Measurements from ENCODE around the gene FUT8.
"Not testable (repeated sequence)": the region's sequence is repeated elsewhere in the genome, so short reads cannot be mapped to it uniquely, and the experiment has no call there.

The FUT8 gene

GRCh38 chr14:65419593-65420252 is 7.2 kb downstream of the FUT8 start:
- DNase-seq, result no peak

- no peak for DNase-seq
These were observed 8.9 kb downstream of the FUT8 start for GRCh38 chr14:65421201-65421981.

- DNase-seq, result no peak
These were observed 9.7 kb downstream of the FUT8 start for GRCh38 chr14:65422088-65422834.

- no peak for DNase-seq
These were observed 11.5 kb downstream of the FUT8 start for GRCh38 chr14:65423982-65424381.

GRCh38 chr14:65424531-65424930 is 12.0 kb downstream of the FUT8 start:
- no peak for DNase-seq

- no peak for DNase-seq
These were observed 13.4 kb downstream of the FUT8 start for GRCh38 chr14:65425885-65426284.

- not testable (repeated sequence) for DNase-seq
These were observed 14.4 kb downstream of the FUT8 start for GRCh38 chr14:65426902-65427301.

- no peak for DNase-seq
These were observed 16.2 kb downstream of the FUT8 start for GRCh38 chr14:65428691-65429090.

GRCh38 chr14:65429757-65430156 is 17.2 kb downstream of the FUT8 start:
- no peak for DNase-seq

- DNase-seq, result no peak
These were observed 18.7 kb downstream of the FUT8 start for GRCh38 chr14:65431245-65431644.

- DNase-seq, result no peak
These were observed 19.4 kb downstream of the FUT8 start for GRCh38 chr14:65431951-65432350.

GRCh38 chr14:65432361-65432948 is 19.9 kb downstream of the FUT8 start:
- DNase-seq, result no peak

- no peak for DNase-seq
These were observed 20.6 kb downstream of the FUT8 start for GRCh38 chr14:65433157-65433556.

- no peak for DNase-seq
These were observed 21.1 kb downstream of the FUT8 start for GRCh38 chr14:65433646-65434045.

- DNase-seq, result no peak
These were observed 21.8 kb downstream of the FUT8 start for GRCh38 chr14:65434216-65434850.

GRCh38 chr14:65438266-65438933 is 25.9 kb downstream of the FUT8 start:
- no peak for DNase-seq

- no peak for DNase-seq
These were observed 26.6 kb downstream of the FUT8 start for GRCh38 chr14:65439117-65439516.

GRCh38 chr14:65440230-65440629 is 27.7 kb downstream of the FUT8 start:
- no peak for DNase-seq

- DNase-seq, result no peak
These were observed 31.7 kb downstream of the FUT8 start for GRCh38 chr14:65444230-65444629.

GRCh38 chr14:65446159-65446558 is 33.6 kb downstream of the FUT8 start:
- DNase-seq, result no peak

- DNase-seq, result no peak
These were observed 37.1 kb downstream of the FUT8 start for GRCh38 chr14:65449647-65450046.

GRCh38 chr14:65453807-65454480 is 41.4 kb downstream of the FUT8 start:
- no peak for DNase-seq
